Activated naive CD4-positive, alpha-beta T cell treated with anti-CD3 and anti-CD28 coated beads for 36 hours (primary cell): ENCODE data around the gene BOK. TPM values are rescaled to one million over a fixed set of nuclear protein-coding genes. Genes with fewer than 3 reads are reported as not detected.
A peak's percentile ranks its signal among the peaks of the same experiment; 100 is the strongest.
"Not testable (repeated sequence)": the region's sequence is repeated elsewhere in the genome, so short reads cannot be mapped to it uniquely, and the experiment has no call there.

Source experiments
- CTCF ChIA-PET: fragments of 350-600 bp; sonication (Branson Sonifier 250); formaldehyde crosslinking; loops from one replicate; lab custom pipeline; 2021; ENCODE audit warnings: antibody characterized with exemption; lab: Charles Lee
- DNase-seq: peaks from one replicate; pipeline ENCODE4 v3.0.0-alpha.2; 2020
- H3K27ac Mint-ChIP-seq: one replicate; pipeline ENCODE4 v1.8.0; 2021; ENCODE audit warnings: mild to moderate bottlenecking, mixed read lengths
- H3K27me3 Mint-ChIP-seq: one replicate; pipeline ENCODE4 v1.8.0; 2021; ENCODE audit warnings: low read depth, mixed read lengths
- H3K36me3 Mint-ChIP-seq: one replicate; pipeline ENCODE4 v1.8.0; 2021; ENCODE audit warnings: low read depth, mixed read lengths
- H3K4me1 Mint-ChIP-seq: one replicate; pipeline ENCODE4 v1.8.0; 2021; ENCODE audit warnings: low read depth, mixed read lengths
- H3K4me3 Mint-ChIP-seq: one replicate; pipeline ENCODE4 v1.8.0; 2021; ENCODE audit warnings: mild to moderate bottlenecking, moderate library complexity, mixed read lengths
- H3K9me3 Mint-ChIP-seq: one replicate; pipeline ENCODE4 v1.8.0; 2021; ENCODE audit warnings: mixed read lengths
- intact Hi-C: fragments of 100-400 bp; cut with micrococcal nuclease; formaldehyde crosslinking; loops from one replicate; pipeline ENCODE4 v1.15.1; 2023
- total RNA-seq, 2 experiments: library from RNA; stranded (reverse); gene quantifications; one replicate each; pipeline ENCODE4 v1.2.3, GENCODE V29; 2021

Gene BOK
- total RNA-seq, 2 experiments from 2014 or later: not detected

DNA sequence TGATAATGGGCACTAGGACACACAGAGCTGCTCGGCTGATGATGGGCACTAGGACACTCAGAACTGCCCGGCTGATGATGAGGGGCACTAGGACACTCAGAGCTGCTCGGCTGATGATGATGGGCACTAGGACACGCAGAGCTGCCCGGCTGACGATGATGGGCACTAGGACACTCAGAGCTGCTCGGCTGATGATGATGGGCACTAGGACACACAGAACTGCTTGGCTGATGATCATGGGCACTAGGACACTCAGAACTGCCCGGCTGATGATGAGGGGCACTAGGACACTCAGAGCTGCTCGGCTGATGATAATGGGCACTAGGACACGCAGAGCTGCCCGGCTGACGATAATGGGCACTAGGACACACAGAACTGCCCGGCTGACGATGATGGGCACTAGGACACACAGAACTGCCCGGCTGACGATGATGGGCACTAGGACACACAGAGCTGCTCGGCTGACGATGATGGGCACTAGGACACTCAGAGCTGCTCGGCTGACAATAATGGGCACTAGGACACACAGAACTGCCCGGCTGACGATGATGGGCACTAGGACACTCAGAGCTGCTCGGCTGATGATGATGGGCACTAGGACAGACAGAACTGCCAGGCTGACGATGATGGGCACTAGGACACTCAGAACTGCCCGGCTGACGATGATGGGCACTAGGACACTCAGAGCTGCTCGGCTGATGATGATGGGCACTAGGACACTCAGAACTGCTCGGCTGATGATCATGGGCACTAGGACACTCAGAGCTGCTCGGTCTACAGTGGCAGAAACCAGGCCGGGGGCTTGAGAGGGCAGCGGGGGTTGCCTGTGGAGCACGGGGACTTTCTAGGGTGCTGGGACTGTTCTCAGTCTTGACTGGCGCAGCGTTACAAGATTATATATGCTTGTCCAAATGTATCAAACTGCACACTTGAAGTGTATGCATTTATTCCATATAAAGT is 32.2 kb downstream of the BOK start:
- intact Hi-C loops, DNase-seq, H3K27ac Mint-ChIP-seq, H3K27me3 Mint-ChIP-seq, H3K4me3 Mint-ChIP-seq, H3K4me1 Mint-ChIP-seq: not testable (repeated sequence)
- Mint-ChIP-seq H3K9me3 (peaks cover 21% of the 10 kb centered on the region), H3K36me3 (peaks cover 33% of the 10 kb centered on the region)
- CTCF ChIA-PET: interaction anchor here (1.2 kb wide), 1 partner anchor 10 kb away, joined by 3 read pairs; no protein-coding TSS in a partner anchor

DNA sequence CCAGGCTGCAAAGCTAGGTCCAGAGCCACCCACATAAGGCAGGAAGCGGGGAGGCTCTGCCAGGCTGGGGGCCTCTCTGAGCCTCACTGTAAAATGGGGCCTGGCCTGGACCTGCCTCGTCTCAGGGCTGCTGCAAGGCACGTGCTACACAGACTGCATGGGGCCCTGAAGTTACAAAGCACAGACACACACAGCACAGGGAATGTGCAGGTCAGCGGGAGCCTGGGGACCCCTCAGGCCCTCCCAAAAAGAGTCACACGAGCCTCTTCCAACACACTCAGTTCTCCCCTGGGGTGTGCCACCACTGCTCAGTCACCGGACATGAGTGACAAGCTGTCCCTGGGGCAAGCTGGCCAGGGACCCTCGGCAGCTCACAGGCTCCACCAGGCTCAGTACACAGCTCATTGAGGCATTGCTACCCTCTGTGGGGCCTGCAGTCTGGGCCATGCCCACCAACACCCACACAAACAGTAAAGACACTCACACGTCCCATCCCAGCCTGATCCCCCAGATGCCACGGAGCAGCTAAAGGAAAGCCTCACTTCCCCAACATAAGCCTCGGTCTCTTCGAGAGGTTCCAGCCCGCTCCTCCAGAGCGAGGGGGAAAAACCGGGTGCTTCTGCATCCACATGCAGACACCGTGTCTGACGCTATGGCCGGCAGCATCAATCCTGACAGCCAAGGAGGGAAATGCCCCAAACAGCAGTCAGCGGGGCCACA is 33.7 kb downstream of the BOK start:
- CTCF ChIA-PET: no interaction called here
- H3K4me1 Mint-ChIP-seq: no peaks in the 10 kb centered on the region

DNA sequence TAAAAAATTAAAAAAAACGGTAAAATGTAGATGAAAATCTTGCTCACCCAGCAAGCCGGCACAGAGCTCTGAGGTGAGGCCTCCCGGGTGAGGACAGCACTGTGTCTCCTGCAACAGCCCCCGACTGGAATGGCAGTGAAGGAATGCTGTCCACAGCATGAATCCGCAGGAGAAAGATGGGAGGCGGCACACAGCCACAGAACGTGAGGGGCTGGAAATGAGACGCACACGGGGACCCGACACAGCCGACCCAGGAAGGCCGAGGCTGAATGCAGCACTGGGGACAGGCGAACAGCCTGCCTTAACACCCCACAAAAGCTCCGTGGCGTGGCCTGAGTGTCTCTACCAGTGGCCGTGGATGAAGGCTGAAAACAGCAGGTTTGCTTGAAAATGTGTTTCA is 34.7 kb downstream of the BOK start:
- CTCF ChIA-PET: no interaction called here
- H3K4me1 Mint-ChIP-seq: no peaks in the 10 kb centered on the region
- H3K4me3 Mint-ChIP-seq: no peak overlapping the region
- no peak overlapping the region for H3K27ac Mint-ChIP-seq
- H3K36me3 Mint-ChIP-seq: peaks cover 18% of the 10 kb centered on the region
- intact Hi-C loops: no loop called here
- no peak for DNase-seq
- no peaks in the 10 kb centered on the region for H3K27me3 Mint-ChIP-seq
- H3K9me3 Mint-ChIP-seq: peaks cover 7% of the 10 kb centered on the region

More for the DNA sequence above, 33.7 kb downstream of the BOK start:
- H3K4me3 Mint-ChIP-seq: no peak overlapping the region
- intact Hi-C loops: no loop called here
- peaks cover 10% of the 10 kb centered on the region for H3K9me3 Mint-ChIP-seq
- no peak for DNase-seq
- no peaks in the 10 kb centered on the region for H3K27me3 Mint-ChIP-seq
- peaks cover 19% of the 10 kb centered on the region for H3K36me3 Mint-ChIP-seq
- H3K27ac Mint-ChIP-seq: no peak overlapping the region

DNA sequence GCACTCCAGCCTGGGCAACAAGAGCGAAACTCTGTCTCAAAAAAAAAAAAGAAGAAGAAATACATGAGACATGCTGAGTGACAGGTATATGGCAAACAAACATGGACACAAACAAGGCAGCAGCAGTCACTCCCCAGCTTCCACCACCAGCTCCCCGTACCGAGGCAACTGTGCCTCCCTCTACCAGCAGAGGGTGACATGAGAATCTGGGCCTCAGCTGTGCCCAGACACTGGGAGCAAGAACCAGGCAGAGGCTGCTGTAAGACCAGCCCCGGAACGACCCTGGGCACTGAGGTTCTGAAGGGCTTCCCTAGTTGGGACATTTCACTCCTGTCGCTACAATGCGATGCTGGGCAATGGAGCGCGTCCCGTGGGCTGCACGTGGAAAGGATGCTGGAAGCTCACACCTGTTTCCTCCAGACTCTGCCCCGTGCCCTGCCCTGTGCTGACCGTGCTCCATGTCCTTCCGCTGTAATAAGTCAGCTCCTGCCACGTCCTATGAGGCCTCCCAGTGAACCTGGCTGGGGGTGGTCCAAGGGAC is 37.1 kb downstream of the BOK start:
- no peak overlapping the region for H3K27ac Mint-ChIP-seq
- H3K4me3 Mint-ChIP-seq: no peak overlapping the region
- CTCF ChIA-PET: interaction anchor here (0.6 kb wide), 1 partner anchor 12 kb away, joined by 3 read pairs; no protein-coding TSS in a partner anchor
- H3K36me3 Mint-ChIP-seq: peaks cover 12% of the 10 kb centered on the region
- no peak for DNase-seq
- no peaks in the 10 kb centered on the region for H3K9me3 Mint-ChIP-seq
- H3K4me1 Mint-ChIP-seq: no peaks in the 10 kb centered on the region
- intact Hi-C loops: loop anchor here (5.0 kb wide), 1 partner anchor 518 kb away; no protein-coding TSS in a partner anchor
- H3K27me3 Mint-ChIP-seq: no peaks in the 10 kb centered on the region

DNA sequence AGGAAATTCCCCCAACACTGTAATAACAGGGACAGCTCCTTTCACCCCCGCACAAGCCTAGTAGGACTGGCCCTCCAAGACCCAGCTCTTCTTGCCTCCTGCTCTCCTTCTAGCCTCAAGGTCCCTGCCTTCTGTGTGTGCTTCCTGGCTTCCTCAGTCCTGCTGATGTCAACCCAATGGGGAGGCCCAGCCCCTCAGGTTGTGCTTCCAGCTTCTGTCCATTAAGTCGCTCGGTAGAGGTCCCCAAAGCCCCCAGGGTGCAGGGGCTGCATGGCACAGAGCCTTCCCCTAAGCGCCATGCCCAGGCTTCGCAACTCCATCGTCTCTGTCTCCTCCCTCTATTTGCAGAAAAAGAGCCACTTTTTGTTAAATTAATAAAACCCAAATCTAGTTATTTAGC is 39.0 kb downstream of the BOK start:
- no peak overlapping the region for H3K27ac Mint-ChIP-seq
- no peak overlapping the region for H3K4me3 Mint-ChIP-seq
- H3K9me3 Mint-ChIP-seq: no peaks in the 10 kb centered on the region
- no peaks in the 10 kb centered on the region for H3K27me3 Mint-ChIP-seq
- CTCF ChIA-PET: interaction anchor here (0.9 kb wide), 1 partner anchor 154 kb away, joined by 3 read pairs; no protein-coding TSS in a partner anchor
- intact Hi-C loops: loop anchor here (5.0 kb wide), 1 partner anchor 520 kb away; no protein-coding TSS in a partner anchor
- DNase-seq: no peak
- peaks cover 18% of the 10 kb centered on the region for H3K36me3 Mint-ChIP-seq
- H3K4me1 Mint-ChIP-seq: no peaks in the 10 kb centered on the region

DNA sequence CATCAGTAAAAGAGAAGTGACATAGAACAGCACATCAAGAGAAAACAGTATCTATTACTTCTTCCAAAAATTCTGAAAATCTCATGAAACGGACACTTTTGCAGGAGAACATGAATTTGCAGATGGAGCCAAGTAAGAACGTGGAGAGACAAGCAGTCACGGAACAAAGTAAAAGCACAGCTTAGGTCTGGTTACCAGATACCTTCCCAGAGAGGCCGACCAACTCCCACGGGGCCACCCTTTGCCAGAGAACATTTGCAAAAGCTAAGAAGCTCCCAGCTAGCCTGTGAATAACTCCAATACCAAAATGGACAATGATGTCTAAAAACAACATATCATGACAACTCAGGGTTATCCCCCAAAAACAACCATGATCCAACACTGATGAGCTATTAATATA is 39.5 kb downstream of the BOK start:
- CTCF ChIA-PET: interaction anchor here (0.6 to 1.3 kb wide), 3 partner anchors 92 to 365 kb away, joined by 3 read pairs; no protein-coding TSS in a partner anchor
- no peaks in the 10 kb centered on the region for H3K4me1 Mint-ChIP-seq
- H3K36me3 Mint-ChIP-seq: peaks cover 18% of the 10 kb centered on the region
- DNase-seq: no peak
- intact Hi-C loops: loop anchor here (5.0 kb wide), 1 partner anchor 521 kb away; no protein-coding TSS in a partner anchor
- no peaks in the 10 kb centered on the region for H3K9me3 Mint-ChIP-seq
- no peak overlapping the region for H3K27ac Mint-ChIP-seq
- no peaks in the 10 kb centered on the region for H3K27me3 Mint-ChIP-seq
- no peak overlapping the region for H3K4me3 Mint-ChIP-seq

DNA sequence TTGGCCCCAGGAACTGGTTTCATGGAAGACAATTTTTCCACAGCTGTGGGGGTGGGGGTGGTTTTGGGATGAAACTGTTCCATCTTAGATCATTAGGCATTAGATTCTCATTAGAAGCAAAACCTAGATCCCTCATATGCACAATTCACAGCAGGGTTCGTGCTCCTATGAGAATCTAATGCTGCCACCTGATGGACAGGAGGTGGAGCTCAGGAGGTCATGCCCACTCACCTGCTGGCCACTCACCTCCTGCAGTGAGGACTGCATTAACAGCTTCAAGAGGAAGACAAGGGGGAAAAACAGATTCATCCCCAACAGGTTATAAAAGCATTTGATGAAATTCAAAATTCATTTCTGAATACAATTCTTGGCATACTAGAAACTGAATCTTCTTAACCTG is 39.9 kb downstream of the BOK start:
- DNase-seq: no peak
- peaks cover 16% of the 10 kb centered on the region for H3K36me3 Mint-ChIP-seq
- CTCF ChIA-PET: interaction anchor here (0.6 to 1.3 kb wide), 3 partner anchors 92 to 366 kb away, joined by 3 read pairs; no protein-coding TSS in a partner anchor
- H3K27ac Mint-ChIP-seq: no peak overlapping the region
- intact Hi-C loops: loop anchor here (5.0 kb wide), 1 partner anchor 521 kb away; no protein-coding TSS in a partner anchor
- H3K9me3 Mint-ChIP-seq: no peaks in the 10 kb centered on the region
- no peaks in the 10 kb centered on the region for H3K27me3 Mint-ChIP-seq
- H3K4me1 Mint-ChIP-seq: no peaks in the 10 kb centered on the region
- no peak overlapping the region for H3K4me3 Mint-ChIP-seq

DNA sequence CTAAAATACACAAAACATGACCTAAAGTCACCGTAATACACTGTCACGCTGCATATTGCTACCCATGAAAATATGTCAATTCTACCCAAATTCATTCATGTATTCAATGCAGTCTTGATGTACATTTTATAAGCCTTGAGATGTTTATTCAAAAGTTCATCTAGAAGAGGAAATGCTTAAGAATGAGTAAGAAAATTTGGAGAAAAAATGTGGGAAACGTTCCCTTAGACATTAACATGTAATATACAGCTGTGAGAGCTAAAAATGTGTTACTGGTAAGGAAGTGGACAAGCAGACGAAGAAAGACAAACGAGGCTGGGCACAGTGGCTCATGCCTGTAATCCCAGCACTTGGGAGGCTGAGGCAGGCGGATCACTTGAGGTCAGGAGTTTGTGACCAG is 41.1 kb downstream of the BOK start:
- H3K9me3 Mint-ChIP-seq: no peaks in the 10 kb centered on the region
- H3K27me3 Mint-ChIP-seq: no peaks in the 10 kb centered on the region
- peaks cover 16% of the 10 kb centered on the region for H3K36me3 Mint-ChIP-seq
- no peak for DNase-seq
- CTCF ChIA-PET: no interaction called here
- H3K4me3 Mint-ChIP-seq: no peak overlapping the region
- intact Hi-C loops: loop anchor here (5.0 kb wide), 1 partner anchor 522 kb away; no protein-coding TSS in a partner anchor
- H3K4me1 Mint-ChIP-seq: no peaks in the 10 kb centered on the region
- H3K27ac Mint-ChIP-seq: no peak overlapping the region

DNA sequence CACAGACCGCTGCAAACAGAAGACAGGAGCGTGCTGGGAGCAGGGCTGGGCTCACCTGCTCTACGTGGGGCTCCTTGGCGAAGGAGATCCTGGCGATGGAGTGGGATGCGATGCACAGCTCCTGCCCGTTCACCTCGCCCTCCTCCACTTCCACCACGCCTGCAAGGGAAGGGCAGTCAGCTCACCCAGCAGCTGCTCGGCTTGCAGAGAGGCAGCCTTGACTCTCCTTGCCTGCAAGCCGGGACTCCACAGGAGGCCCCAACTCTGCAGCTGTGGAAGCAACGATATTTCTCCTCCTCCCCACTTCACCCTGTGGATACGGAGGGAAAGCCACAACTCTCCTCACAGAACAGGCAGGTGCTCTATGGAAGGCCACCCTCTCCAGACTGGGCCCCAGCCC is 43.3 kb downstream of the BOK start:
- no peak for DNase-seq

DNA sequence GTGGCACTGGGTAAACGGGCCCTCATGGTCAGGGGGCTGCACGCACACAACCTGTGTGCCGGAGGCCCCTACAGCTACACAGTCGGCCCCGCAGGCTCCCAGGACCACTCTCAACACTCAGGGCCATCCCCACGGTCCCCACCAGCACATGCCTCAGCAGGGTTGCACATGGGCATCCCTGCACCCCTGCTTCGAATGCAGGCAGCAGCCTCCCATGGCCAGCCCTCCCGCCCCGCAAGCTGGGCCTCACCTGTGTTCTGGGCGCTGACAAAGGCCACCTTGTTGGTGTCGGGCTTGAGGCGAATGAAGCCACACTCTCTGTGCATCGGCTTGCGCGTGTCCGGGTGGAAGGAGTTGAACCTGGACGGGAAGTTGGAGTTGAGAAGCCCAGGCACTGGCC is 44.2 kb downstream of the BOK start:
- Mint-ChIP-seq H3K36me3 (peaks cover 16% of the 10 kb centered on the region), H3K27me3 (no peaks in the 10 kb centered on the region), H3K4me1 (no peaks in the 10 kb centered on the region), H3K4me3 (no peak overlapping the region), H3K27ac (no peak overlapping the region), H3K9me3 (no peaks in the 10 kb centered on the region)
- CTCF ChIA-PET: no interaction called here
- no peak for DNase-seq
- intact Hi-C loops: no loop called here

More for the DNA sequence above, 43.3 kb downstream of the BOK start:
- Mint-ChIP-seq H3K4me3 (no peak overlapping the region), H3K9me3 (no peaks in the 10 kb centered on the region), H3K27me3 (no peaks in the 10 kb centered on the region), H3K27ac (no peak overlapping the region), H3K4me1 (no peaks in the 10 kb centered on the region), H3K36me3 (peaks cover 19% of the 10 kb centered on the region)
- CTCF ChIA-PET: no interaction called here
- intact Hi-C loops: no loop called here

DNA sequence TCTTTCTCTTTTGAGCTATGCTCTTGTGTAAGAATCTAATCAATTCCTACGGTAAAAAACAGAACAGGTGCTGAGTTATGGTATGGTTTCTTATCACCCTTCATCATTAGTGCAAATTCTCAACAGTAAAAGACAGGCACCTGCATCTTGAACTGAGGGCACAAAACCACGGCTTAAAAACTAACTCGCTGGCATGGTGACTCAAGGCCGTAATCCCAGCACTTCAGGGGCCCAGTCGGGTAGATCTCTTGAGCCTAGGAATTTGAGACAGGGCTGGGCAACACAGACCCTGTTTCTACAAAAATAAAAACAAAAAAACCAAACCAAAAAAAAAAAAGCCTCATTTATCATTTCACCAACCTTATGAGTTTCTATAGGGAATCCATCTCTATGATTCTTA is 45.1 kb downstream of the BOK start:
- CTCF ChIA-PET: interaction anchor here (0.6 kb wide), 1 partner anchor 13 kb away, joined by 3 read pairs; no protein-coding TSS in a partner anchor
- intact Hi-C loops: no loop called here
- peaks cover 16% of the 10 kb centered on the region for H3K36me3 Mint-ChIP-seq
- no peak overlapping the region for H3K4me3 Mint-ChIP-seq
- no peak overlapping the region for H3K27ac Mint-ChIP-seq
- H3K27me3 Mint-ChIP-seq: no peaks in the 10 kb centered on the region
- DNase-seq: no peak
- peaks cover 2% of the 10 kb centered on the region for H3K4me1 Mint-ChIP-seq
- no peaks in the 10 kb centered on the region for H3K9me3 Mint-ChIP-seq

DNA sequence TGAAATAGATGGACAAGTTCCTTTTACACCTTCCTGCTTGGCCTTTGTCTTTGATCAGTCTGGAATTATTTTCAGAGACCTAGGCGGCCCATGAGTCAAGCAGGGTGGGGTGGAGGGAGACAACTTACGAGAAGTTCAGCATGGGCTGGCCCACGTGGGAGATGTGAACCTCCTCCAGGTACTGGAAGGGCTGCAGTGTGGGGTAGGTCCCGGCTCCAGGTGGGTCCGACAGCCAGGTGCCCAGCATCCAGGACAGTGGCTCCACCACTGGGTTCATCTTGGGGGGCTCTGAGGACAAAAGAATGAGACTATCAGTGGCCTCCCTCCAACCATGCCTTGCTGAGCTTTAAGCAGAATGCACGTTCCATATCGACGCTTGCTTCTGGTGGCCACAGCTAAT is 47.6 kb downstream of the BOK start:
- H3K9me3 Mint-ChIP-seq: no peaks in the 10 kb centered on the region
- peaks cover 9% of the 10 kb centered on the region for H3K36me3 Mint-ChIP-seq
- intact Hi-C loops: no loop called here
- DNase-seq: no peak
- peak overlapping the region; percentile 30 for H3K27ac Mint-ChIP-seq
- CTCF ChIA-PET: no interaction called here
- H3K4me1 Mint-ChIP-seq: peaks cover 15% of the 10 kb centered on the region
- no peaks in the 10 kb centered on the region for H3K27me3 Mint-ChIP-seq
- no peak overlapping the region for H3K4me3 Mint-ChIP-seq
